Stimulated activated CD8-positive, alpha-beta memory T cell treated with anti-CD3 and anti-CD28 coated beads, Interleukin-2, amount 100 ng/mL, for 48 hours (primary cell): Measurements from ENCODE around the gene TALDO1.

Source experiments
- DNase-seq, 2 donors: peaks; one replicate each; pipeline ENCODE4 v3.0.0-alpha.2; 2020; ENCODE audit warnings: low read depth in 2 of 2

Gene TALDO1

GRCh38 chr11:787084-787675 lies 39.9 kb downstream of the TALDO1 start:
- DNase-seq = no peak

GRCh38 chr11:788009-788640 lies 40.9 kb downstream of the TALDO1 start:
- no peak for DNase-seq

DNA sequence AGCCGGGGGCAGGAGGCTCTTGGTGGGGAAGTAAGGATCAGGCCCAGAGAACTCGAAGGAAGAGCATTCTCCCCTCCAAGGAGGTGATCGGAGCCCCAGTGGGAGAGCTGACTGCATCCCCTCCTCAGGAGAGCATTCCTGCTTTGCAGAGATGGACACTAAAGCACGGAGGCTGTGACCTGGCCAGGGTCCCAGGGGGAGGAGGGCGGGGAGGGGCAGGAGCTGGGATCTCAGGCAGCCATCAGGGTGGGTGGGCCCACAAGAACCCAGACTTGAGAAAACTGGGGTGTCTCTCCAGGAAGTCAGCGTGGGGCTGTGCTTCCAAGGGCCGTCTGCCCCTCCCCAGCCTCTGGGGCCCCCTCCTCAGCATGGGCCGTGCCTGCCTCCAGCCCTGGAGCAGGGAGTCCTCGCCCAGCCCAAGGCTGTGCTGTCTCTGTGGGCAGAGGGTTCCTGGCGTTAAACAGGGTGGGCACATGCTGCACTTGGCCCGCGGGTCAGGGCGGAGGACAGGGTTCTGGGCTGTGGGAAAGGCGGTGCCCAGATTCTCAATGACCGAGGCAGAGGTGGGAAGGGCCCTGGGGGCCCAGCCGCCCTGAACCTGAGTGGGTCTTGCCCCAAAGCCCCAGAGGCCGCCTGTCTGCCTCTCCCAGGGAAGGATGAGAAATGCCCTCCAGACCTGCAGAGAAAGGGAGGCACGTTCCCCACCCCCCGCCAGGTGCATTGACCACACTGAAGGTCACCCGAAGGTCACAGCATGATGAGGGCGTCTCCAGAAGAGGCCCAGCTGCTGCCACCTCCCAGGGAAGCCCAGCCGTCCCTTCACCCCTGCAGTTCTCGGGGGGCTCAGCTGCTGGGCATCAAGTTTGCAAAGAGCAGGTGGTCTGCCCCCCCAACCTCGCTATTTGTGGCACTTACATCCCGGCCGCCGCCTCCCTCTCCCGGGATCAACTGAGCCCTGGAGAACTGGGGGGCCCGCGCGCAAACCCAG lies 42.0 kb downstream of the TALDO1 start:
- DNase-seq = no peak

DNA sequence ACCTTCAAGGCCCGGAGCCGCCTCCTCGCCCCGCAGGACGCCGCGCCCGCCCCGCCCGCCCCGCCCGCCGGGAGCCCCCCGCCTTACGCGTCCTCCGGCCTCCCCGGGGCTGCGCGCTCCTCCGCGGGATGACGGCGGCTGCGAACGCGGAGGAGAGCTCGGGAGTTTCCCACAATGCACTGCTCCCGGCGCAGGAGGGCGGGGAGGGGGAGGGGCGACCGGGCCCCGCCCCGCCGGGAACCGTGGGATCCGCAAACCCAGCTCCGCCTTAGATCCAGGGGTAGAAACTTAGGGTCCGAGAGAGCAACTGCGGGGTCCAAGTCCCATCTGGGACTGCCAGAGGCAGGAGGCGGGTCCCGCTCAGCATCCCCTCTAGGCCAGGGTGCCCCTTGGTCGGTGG lies 42.7 kb downstream of the TALDO1 start, which contains the start of gene CEND1:
TSS of gene CEND1 (minus strand) at position 148 of the 400 bp plus-strand sequence. CDS start 1,514 bp downstream, outside the sequence.
- peak in 1 of 2 donors; percentile 52 for DNase-seq

DNA sequence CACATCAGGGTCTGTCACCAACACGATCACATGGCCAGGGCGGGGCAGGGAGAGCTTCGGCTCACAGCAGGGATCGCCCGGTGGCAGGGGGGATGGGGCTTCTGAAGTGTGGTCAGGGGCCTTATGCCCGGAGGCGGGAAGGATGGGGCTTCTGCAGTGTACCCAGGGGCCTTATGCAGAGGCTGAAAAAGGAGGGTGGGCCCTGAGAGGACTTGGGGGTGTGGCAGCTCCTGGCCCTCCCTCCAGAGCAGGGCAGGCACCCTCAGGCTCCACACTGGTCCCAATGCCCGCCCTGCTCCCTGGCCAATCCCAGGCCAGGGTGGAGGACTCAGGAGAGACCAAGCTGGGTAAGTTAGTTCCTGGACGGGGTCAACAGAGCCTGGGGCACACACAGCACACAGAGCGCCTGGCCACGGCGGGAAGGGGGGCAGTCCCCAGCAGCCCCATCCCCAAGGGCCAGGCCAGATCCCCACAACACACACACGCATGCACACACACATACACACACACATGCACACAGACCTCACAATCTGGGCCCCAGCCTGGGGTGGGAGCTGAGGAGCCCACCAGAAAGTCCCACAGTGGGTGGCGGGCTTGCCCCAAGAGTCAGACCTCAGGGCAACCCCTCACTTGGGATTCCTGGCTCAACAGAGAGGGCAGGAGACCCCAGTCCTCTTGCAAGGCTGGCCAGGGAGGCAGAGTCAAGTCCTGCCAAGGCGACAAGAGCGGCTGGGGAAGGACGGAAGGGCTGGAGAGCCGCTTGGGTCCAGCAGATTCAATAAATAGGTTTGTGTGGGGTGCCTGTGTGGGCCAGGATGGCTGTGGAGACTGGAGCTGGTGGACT lies 43.7 kb downstream of the TALDO1 start:
- no peak for DNase-seq

DNA sequence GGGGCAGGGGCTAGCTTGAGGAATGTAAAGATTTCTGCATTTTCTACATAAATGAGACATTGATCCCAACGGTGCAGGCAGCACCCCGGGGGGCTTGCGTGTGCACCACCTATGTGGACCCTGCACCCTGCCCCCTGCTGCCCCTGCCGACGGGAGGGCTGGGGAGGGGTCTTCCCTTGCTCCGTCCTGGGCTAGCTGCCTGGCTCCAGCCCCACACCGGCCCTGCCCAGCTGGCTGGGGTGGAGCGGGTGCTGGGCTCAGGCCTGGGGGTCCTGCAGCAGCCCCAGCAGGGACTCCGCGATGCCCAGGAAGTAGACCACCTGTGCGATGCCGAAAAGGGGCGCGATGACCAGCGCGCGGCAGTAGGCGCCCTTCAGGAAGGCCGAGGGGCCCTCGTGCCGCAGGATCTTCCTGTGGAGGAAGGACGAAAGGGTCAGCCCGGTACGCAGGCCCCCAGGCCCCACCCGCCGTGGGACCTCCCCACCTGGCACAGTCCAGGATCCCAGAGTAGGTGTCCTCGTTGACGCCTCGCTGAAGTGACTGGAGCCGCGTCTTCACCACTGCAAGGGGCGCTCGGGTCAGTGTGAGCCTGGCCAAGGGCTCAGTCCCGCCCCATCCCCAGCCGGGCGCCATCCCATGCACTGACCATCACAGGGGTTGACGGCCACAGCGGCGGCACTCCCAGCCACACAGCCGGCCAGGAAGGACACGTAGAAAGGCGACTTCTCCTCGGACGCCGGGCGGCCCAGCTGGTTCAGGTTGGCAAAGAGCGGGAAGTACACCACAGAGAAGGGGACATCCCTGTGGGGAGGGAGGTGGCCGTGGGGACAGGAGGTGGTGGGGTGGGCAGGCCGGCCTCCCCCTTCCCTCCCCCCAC lies 44.6 kb downstream of the TALDO1 start:
- DNase-seq = no peak

DNA sequence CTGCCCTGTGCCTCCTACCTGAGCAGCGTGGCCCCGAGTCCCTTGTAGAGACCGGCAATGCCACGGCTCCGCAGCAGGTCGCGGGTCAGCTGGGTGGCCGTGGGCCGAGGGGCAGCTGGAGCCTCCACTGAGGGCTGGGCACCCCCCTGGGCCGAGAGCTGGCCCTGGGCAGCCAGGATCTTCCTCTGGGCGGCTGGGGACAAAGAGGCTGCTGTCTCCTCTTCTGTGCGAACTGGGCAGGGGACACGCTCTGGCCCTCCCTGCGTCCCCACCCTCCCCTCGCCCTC lies 45.2 kb downstream of the TALDO1 start:
- DNase-seq = no peak

- no peak for DNase-seq
Measured at GRCh38 chr11:792873-793272, 45.6 kb downstream of the TALDO1 start.

DNA sequence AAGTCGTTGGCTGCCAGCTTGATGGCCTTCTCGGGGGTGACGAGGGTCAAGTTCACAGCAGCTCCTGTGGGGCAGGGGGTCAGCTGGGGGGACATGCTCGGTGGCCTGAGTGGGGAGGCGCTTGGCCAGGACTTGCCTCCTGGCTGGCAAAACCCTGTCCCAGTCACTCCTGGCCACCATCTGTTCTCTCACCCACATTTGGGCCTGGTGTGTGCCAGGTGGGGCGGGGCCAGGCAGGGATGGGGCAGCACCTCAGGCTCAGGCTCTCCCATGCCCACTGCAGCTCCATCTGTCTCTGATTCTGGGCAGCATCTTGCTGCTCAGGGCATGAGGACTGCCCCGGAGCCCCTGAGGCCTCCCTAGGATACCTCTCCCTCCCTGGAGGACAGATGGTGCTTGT lies 46.3 kb downstream of the TALDO1 start:
- no peak for DNase-seq

GRCh38 chr11:794013-794765 lies 46.9 kb downstream of the TALDO1 start:
- no peak for DNase-seq

DNA sequence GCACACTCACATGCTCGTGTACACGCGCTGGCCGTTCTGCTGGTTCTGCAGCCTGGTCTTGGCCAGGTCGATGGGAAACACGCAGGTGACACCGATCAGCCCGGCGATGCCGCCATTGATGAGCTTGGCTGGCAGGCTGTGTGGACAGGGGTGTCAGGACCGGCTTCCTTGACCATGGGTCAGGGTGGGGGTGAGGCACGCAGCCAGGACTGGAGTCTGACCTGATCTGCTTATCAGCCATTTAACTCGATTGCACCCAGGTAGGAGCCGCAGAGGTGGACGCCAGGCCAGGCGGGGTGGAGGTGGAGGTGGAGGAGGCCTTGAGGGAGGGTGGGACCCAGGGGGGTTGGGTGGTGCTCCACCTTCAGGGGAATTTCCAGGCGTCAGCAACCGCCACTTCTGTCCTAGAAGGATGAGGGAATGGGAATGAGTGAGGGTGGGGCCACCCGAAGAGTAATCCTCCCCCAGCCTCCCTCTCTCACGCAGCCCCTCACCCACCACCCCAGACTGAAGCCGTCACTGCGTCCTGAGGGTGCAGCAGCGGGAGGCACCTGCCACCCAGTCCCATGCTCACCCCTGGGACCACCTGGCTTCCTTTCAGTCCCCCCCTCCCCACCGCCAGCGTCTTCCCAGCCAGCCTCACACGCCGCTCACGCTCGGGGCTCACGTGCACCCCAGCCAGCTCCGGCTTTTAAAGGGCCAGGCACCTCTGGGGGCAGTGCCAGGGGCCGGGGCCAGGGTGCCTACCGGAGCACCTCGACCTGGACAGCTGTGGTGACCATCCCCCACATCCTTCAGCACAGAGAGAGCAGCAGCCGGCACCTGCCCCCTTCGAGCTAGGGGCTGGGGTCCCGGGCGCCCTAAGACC lies 47.7 kb downstream of the TALDO1 start:
- no peak for DNase-seq

DNA sequence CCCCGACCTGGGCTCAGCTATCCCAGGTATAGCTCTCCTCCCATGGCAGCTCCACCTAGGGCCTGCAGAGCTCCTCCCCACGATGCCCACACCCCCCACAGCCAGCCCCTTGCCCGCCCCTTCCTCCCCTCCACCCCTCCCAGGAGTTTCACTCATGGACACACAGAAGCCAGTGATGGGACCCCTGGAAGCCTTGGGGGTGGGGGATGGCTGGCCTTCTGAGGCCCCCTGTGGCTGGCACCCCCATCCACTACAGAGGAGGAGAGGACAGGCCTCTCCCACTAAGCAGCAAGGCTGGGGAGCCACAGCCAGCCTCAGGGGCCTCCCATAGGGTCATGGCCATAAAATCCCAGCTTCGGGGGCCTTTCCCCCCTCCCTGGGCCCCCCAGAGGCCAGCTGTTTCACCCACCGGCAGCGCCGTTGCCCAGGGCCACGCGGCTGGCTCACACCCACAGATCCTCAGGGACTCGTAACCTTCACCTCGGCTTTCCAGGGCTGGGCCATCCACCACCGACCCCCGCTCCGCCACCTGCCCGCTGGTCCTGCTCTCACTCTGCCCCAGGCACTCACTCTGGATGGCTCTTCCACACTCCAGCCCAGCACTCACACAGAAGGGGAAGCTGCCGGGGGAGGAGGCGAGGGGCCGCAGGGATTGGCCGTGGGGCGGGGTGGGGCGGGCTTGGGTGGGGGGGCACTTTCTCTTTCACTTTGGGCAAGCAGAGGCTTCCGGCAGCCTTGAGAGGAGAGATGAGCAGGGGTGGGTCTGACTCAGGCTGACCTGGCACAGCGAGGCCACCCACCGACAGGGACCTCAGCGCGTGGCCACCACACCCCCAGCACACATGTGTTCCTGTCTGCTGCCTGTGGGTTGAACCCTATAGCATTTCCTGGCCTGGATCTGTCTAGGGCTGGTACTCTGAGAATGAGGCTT lies 48.6 kb downstream of the TALDO1 start:
- DNase-seq = peak; percentile 75 to 81

- no peak for DNase-seq
Measured at GRCh38 chr11:796565-797295, 49.5 kb downstream of the TALDO1 start.

GRCh38 chr11:797296-798092 lies 50.2 kb downstream of the TALDO1 start:
- DNase-seq = peak; percentile 66 to 76

DNA sequence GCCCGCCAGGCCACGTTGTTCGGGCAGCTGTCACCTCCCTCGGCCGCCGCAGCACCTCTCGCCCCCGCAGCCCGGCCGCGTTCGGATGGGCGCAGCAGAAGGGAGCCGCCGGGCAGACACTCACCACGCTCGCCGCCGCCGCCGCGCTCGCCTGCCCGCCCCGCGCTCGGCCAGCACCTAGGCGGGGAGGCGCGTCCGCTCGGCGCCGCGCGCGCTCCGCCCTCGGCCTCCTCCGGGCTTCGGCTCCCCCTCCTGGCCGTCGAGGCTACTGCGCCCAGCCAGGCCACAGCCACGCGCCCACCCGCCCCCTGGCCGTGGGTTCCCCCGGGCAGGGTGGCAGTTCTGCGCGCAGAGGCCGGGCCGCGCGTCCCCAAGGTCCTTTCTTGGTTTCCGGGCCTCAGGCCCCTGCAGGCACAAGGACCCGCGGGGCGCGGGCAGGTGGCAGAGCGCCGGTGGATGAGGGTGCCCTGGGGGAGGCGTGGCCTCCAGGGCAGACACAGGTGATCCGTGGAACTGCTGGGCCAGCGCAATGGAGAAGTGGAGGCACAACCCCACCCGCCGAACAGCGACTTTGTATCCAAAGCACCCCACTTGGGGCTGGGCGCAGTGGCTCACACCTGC lies 50.9 kb downstream of the TALDO1 start, which contains the start of gene SLC25A22:
TSS of gene SLC25A22 (minus strand) at position 189 of the 621 bp plus-strand sequence. CDS start 3,275 bp downstream, outside the sequence.
- DNase-seq = peak; percentile 76 to 79
